Measurements from ENCODE around the gene ATP13A2. TPM values are rescaled to one million over a fixed set of nuclear protein-coding genes. Genes with fewer than 3 reads are reported as not detected.

Gene ATP13A2
- total and polyA plus RNA-seq, 7 donors: 13.9 to 30.6 (median 22.6) TPM

- peaks cover 3 to 23% of the 10 kb centered on the region in 2 donors for H3K36me3 ChIP-seq (ENCODE audit: insufficient read depth in 1 of 2, low read depth in 1 of 2)
- DNase-seq (no peak), ATAC-seq (peak in 1 of 4 donors; percentile 1)
- no peaks in the 10 kb centered on the region for H3K9me3 ChIP-seq
- H3K27me3 ChIP-seq (ENCODE audit: insufficient read depth in 3 of 3, low read length in 2 of 3): no peaks in the 10 kb centered on the region
- peak overlapping the region; percentile 93 for H3K4me3 ChIP-seq
- intact Hi-C loops (cut with DNase I): loop anchor here in 1 of 2 donors (5.0 kb wide), 1 partner anchor 36 kb away; no protein-coding TSS in a partner anchor
- TF ChIP-seq CTCF (IDR thresholded peaks at IDR 0.05): no peak
- peak overlapping the region; percentile 94 for H3K27ac ChIP-seq
- WGBS, 3 donors: 4 to 7% (median 5%) methylated on average over 12 of the region's 12 CpGs
- H3K4me1 ChIP-seq: peaks cover 15% of the 10 kb centered on the region
Measured at GRCh38 chr1:17053086-17053684, 41.5 kb upstream of the ATP13A2 start.

- Histone ChIP-seq H3K36me3 (ENCODE audit: insufficient read depth in 1 of 2, low read depth in 1 of 2) (peaks cover 3 to 23% of the 10 kb centered on the region in 2 donors), H3K27me3 (ENCODE audit: insufficient read depth in 3 of 3, low read length in 2 of 3) (no peaks in the 10 kb centered on the region), H3K4me1 (peaks cover 19% of the 10 kb centered on the region), H3K27ac (peak overlapping the region; percentile 94), H3K9me3 (no peaks in the 10 kb centered on the region), H3K4me3 (peak overlapping the region; percentile 93)
- ATAC-seq (no peak), DNase-seq (no peak)
- TF ChIP-seq CTCF (IDR thresholded peaks at IDR 0.05): no peak
- intact Hi-C loops (cut with DNase I): loop anchor here in 1 of 2 donors (5.0 kb wide), 1 partner anchor 35 kb away; no protein-coding TSS in a partner anchor
Measured at GRCh38 chr1:17052641-17053040, 40.9 kb upstream of the ATP13A2 start.

- WGBS, 3 donors: 71 to 93% (median 73%) methylated on average over 1 of the region's 1 CpG
- ATAC-seq (no peak), DNase-seq (no peak)
- TF ChIP-seq CTCF (IDR thresholded peaks at IDR 0.05): no peak
- Histone ChIP-seq H3K36me3 (ENCODE audit: insufficient read depth in 1 of 2, low read depth in 1 of 2) (peaks cover 3 to 23% of the 10 kb centered on the region in 2 donors), H3K4me1 (peaks cover 19% of the 10 kb centered on the region), H3K9me3 (no peaks in the 10 kb centered on the region), H3K4me3 (peak overlapping the region; percentile 93), H3K27ac (no peak overlapping the region), H3K27me3 (ENCODE audit: insufficient read depth in 3 of 3, low read length in 2 of 3) (no peaks in the 10 kb centered on the region)
- intact Hi-C loops (cut with DNase I): loop anchor here in 1 of 2 donors (5.0 kb wide), 1 partner anchor 35 kb away; no protein-coding TSS in a partner anchor
Measured at GRCh38 chr1:17052038-17052437, 40.3 kb upstream of the ATP13A2 start.

GRCh38 chr1:17047924-17048323 lies 36.2 kb upstream of the ATP13A2 start:
- DNase-seq: no peak
- 73 to 89% (median 76%) methylated on average over 5 of the region's 5 CpGs for WGBS, 3 donors
- Histone ChIP-seq H3K27ac (no peak overlapping the region), H3K4me1 (peaks cover 24% of the 10 kb centered on the region), H3K27me3 (ENCODE audit: insufficient read depth in 3 of 3, low read length in 2 of 3) (no peaks in the 10 kb centered on the region), H3K4me3 (no peak overlapping the region), H3K9me3 (no peaks in the 10 kb centered on the region), H3K36me3 (ENCODE audit: insufficient read depth in 1 of 2, low read depth in 1 of 2) (peaks cover 3 to 44% of the 10 kb centered on the region in 2 donors)
- peak in 2 of 4 donors; percentile 5 to 10 for ATAC-seq
- intact Hi-C loops (cut with DNase I): loop anchor here in 1 of 2 donors (2.0 kb wide), 1 partner anchor 97 kb away; no protein-coding TSS in a partner anchor
- TF ChIP-seq CTCF (IDR thresholded peaks at IDR 0.05): no peak

All from psoas muscle (tissue), 8 donors.